Islet precursor cell (in vitro differentiated cells): ENCODE data around the gene SPDEF.

Experiments used
- DNase-seq: peaks from one replicate; pipeline ENCODE4 v3.0.0-alpha.2; 2018

The SPDEF gene

DNA sequence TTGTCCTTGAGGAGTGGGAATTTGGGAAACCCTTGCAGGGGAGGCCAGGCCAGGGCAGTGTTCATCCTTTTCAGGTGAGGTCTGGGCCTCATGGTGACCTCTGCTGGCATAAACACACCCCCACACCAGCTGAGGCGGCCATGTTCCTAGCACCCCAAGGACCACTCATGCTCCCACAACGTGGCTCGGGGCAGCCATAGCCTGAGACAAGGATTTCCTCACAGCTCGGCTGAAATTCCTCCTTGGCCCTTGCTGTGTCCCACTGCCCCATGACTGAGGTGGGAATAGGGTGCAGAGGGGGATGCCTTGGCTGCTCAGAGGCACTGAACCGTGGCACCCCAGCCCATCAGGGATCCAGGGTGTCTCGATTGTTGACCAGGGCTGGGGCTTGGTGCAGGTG lies 27.3 kb upstream of the SPDEF start:
- no peak for DNase-seq

DNA sequence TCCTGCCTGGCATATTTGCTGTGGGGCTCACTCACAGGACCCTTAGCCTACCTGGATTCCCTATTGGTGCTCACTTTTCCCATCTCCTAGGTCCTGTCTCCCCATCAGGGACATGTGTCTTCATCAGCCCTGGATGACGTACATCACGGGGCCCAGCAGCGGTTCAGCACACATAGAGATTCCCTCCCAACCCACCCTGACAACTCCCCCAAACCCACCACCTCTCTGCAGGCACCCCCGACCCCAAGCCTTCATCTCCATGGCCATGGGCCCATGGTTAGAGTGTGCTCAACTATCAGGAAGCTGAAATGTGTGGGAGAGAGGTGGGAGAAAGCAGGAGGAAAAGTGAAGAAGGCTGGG lies 25.4 kb upstream of the SPDEF start:
- DNase-seq: no peak

DNA sequence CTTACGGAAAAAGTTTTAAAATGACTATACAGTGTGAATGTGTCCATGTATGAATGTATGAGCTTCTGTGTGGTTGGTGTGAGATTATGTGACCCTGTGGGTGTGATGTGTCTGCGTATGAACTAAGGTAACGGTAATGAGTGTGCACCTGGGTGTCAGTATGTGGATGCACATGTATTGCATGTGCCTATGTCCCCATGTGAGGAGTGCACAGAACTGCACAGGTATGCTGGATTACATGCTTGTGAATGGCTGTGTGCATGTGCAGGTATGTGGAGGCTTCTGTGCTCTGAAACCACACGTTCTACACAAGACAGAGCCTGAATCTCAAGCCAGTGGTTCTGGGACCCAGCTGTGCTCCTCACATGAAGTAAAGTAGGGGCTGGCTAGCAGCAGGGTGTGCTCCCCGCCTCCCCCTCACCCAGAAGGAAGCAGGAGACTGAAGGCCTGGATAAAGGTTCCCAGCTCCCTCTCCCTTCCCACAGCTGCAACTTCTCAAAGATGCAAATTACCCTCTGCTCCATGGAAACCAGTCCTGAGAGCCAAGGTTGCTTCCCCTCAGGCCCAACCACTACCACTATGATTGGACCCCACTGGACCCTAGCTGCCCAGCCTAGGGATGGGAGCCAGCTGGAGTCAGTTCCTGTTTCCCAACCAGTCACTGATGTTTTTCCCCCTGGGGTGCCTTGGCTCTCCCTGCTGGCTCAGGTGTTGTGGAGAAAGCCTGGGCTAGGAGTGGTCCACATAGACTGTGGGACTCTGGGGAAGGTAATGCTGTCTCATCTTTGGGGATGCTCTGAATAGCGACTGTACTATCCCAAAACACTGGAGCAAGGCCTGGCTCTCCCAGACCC lies 24.8 kb upstream of the SPDEF start:
- DNase-seq: no peak

DNA sequence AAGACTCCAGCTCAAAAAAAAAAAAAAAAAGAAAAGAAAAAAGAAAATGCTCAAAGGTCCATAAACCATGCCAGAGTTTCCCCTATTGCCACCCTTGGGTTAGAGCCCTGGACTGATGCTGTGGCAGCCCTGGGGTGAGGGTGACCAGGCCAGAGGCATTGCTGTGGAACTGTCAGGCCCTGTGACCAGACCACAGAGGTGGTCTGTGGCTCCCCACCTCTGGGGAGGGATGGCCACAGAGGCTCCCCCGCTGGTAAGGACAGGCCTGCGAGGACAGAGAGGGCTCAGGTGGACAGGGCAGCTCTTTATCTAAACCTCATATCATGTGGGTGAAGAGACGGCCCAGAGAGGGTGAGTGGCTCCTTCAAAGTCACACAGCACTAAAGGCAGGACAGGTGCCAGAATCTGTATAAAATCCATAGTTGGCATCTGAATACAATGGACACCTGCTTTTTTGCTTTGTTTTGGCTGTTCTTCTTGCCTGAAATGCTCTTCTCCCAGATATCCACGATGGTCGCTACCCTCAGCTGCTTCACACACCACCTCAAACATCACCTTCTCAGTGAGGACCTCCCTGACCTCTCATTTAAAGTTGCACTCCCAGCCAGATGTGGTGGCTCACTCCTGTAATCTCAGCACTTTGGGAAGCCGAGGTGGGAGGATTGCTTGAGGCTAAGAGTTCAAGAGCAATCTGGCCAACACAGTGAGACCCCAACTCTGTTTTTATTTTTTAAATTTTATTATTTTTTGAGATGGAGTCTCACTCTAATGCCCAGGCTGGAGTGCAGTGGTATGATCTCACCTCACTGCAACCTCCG lies 22.5 kb upstream of the SPDEF start:
- DNase-seq: no peak

DNA sequence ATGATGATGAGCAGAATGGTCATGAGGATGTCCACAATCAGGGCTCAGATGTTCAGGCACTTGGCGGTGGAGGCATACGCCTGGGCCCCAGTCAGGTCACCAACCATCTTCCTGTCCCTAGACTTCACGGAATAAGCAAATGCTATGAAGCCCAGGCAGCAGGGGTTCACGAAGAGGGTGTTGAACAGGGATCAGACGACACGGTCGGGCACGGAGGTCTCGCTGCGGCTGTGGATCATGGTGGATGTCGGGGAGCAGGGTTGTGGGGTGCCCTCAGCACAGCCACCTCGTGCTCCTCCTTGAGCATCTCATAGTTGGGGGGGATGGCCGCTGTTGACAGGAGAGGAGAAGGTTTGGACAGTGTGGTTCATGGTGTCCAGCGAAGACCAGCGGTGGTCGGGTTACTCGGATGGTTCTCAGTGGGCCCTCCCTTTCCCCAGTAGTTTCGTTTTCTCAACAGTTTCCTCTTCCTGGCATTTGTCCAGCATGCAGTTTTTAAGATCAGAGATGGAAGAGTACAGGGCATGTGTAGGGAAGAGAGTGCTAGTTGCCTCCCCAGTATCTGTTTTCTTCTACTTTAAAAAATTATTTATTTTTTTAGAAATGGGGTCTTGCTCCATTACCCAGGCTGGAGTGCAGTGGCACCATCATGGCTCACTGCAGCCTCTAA lies 20.3 kb upstream of the SPDEF start:
- DNase-seq: no peak

DNA sequence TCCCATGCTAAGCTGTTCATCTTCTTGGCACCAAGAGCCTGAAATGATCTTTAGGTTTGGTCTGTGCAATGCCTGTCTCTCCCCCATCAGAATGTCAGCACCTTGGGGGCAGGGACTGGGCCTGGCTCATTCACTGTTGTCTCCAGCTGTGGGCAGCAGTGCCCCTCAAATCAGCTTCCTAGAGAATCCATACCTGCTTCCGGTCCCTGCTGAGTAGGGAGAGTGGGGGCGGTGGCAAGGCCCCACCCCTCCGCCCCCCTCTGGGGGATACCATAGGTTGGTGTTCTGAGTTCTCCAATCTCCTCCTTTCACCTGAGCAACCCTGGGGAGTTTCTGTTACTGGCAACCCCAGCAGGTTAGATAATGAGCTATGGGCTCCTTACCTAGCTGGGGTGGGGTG lies 19.2 kb upstream of the SPDEF start:
- DNase-seq: peak; percentile 45

DNA sequence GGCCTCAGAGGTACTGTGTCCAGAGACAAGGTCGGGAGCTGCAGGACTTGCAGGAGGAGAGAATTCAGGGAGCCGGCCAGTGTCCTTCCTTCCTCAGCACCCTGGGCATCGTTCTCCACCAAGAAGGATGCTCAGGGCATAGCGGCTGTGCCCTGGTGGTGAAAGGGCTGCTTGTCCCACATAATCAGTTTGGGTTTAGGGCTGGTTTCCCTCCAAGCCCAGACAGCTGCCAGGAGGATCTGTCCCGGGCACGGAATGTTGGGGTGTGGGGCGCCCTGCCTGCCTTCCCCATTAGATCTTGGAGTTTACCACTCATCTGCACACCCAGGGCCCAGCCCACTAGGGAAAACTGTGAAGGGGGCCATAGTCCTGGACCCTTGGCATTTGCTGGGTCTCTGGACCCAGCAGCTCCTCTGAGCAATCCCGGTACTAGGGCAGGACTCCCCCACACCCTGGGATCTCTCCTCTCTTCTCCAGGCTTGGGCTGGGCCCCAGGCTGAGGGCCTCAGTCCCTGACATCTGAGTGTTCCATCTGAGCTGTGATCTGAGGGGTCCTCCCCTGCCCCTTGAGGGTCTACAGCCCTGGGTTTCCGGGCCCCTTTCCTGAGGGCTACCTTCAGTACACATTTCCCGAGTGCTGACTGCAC lies 18.6 kb upstream of the SPDEF start:
- no peak for DNase-seq

DNA sequence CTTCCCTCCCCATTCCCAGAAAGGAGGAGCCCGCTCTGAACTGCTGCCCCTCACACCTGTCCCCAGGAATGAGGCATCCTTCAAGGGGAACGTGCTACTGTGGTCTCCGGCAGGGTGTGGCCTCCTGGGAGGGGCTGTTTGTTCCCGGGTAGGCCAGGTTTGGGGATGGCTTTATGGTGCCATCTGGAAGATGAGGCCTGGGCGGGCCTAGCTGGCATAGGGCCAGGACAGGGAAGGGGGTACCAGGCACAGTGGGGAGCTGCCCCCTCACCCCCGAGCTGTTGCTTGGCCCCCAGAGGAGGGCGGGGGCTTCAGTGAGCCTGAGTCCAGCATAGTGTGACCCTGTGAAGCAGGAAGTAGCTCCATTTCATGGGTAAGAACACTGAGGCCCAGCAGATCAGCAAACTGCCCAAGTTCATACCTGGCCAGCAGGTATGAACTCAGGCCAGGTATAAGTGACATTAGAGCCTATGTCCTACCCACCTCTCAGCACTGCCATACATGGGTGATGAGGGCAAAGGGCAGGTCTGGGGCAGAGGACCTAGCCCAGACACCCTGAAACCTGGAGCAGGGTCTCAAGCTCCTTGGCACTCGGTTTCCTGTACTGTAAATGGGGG lies 17.5 kb upstream of the SPDEF start:
- DNase-seq: no peak

DNA sequence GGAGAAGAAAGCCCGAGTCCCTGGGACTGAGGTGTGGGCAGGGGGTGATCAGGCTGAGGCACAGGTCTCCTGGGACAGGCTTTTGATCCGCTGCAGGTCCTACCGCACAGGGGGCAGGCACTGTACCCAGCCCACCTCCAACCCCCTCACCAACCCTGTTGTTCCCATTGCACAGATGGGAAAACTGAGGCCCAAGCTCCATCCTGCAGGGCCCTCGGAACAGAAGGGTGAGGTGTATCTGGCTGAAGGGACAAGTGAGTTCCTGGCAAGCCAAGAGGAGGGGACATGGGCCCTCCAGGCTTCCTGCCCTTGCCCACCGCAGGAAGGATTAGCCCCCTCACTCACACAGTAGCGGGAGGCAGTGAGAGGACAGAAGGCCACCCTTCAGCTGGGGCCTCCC lies 16.5 kb upstream of the SPDEF start:
- no peak for DNase-seq

DNA sequence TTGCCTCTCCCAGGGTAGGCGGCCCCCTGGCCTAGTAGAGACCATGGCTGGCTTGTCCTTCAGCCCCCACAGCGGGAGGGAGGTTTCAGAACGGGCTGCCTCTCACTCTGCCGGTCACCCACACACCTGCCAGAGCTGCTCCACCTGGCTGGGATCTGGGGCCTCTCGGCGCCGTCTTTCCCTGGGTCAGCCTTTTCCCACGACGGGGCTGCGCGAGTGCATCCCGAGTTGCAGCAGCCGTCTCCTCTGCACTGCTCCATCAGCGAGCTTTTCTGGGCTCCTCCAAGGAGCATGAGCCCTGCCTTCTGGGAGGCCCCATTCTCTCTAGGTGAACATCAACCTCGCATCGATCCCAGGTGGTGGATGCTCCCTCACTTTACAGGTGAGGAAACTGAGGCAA lies 15.9 kb upstream of the SPDEF start:
- no peak for DNase-seq

DNA sequence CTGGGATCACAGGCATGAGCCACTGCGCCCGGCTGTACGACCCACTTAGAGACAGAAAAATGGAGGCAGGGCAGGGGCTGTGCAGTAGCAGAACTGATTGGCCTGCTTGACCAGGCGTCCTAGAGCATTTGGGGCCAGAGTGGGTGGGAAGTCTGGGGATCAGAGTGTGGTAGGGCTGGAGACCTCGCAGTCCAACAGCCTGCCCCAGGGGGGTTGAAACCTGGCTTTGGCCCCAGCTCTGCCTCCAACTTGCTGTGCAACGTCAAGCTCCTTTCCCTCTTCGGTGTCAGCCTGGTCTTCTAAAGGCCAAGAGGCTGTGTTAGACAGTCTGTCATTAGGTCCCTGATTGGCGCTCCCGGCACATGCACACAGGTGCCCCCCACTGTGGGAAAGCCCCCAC lies 15.3 kb upstream of the SPDEF start:
- DNase-seq: no peak

DNA sequence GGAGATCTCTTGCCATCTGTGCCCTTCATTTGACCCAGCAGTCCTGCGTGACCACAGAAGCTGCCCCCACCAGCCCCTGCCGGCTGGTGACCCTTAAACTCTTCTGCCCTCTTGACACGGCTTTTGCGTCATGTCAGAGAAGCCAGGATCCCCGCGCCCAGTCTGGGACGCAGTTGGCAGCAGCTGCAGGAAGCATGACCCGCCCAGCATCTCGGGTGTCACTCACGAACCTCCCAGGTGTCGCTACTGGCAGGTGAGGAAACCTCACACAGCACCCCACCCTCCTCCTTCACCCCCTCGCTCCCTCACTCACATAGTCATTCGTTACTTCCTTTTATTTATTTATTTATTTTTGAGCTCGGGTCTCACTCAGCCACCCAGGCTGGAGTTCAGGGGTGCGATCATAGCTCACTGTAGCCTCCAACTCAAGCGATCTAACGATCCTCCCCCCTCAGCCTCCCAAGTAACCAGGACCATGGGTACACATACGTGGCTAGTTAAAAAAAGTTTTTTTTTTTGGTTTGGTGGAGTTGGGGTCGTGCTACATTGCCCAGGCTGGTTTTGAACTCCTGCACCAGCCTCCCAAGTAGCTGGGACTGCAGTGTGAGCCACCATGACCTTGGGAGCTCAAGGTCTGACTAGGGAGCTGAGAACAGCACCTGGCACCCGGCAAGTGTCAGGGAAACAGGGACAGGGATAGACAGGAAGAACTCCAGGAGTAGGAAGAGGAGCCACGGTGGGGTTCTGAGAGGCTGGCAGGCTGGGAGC lies 14.1 kb upstream of the SPDEF start:
- DNase-seq: no peak

DNA sequence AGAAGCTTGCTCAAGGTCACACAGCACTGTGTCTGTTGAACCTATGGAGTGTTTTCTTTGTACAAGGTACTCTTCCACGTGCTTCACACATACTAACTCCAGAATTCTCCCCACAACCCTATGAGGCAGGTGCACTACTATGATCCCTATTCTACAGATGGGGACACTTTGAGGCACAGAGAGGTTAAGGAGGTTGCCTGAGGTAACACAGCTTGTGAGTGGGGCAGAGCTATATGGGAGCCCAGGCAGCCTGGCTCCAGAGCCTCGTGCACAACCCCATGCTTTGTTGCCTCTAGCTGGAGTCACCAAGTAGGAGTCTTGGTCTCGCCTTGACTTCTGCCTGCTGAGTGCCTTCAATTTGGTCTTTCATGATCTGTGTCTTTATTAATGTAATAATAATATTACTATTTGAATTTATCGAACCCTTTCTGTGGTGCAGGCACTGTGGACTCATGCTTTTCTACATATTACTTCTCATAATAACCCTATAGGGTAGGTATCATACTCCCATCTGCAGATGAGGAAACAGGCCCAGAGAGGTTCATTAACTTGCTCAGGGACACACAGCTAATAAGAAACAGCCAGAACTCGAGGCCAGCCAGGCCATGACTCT lies 13.3 kb upstream of the SPDEF start:
- DNase-seq: no peak

DNA sequence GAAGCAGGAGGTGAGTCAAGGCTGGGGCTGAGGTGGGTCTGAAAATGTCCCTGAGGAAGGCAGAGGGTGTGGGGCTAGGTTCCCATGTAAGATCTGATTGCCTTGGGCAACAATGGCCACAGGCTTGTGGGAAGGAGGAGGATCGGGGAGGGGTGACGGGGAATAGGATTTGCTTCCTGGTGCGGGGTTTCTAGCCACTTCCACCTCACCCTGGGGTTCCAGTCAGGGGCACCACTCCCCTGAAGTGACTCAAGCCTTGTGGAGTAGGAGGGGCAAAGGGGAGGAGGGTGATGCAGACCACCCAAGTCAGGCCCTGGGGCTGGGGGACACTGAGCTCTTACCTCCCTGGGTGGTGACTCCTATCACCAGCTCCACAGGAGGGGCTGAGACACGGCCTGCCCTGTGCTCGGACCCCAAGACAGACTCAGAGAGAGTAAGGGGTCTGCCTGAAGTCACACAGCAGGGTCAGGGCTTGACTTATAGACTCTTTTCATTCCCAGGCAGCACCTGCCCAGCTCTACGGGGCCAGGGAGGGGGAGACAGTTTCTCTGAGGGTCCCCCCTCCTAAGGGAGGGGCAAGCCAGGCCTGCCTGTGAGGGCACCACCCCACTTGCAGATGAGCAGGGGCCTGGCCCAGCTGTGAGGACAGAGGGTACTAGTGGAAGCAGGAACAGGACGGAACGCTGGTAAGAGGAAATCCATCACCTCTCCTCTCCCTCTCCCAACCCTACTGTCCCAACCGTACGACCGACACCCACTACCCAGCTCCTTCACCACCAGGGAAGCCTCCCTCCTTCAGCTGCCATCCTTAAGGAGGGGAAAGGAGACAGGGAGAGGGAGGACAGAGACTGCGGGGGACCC lies 12.4 kb upstream of the SPDEF start:
- no peak for DNase-seq

DNA sequence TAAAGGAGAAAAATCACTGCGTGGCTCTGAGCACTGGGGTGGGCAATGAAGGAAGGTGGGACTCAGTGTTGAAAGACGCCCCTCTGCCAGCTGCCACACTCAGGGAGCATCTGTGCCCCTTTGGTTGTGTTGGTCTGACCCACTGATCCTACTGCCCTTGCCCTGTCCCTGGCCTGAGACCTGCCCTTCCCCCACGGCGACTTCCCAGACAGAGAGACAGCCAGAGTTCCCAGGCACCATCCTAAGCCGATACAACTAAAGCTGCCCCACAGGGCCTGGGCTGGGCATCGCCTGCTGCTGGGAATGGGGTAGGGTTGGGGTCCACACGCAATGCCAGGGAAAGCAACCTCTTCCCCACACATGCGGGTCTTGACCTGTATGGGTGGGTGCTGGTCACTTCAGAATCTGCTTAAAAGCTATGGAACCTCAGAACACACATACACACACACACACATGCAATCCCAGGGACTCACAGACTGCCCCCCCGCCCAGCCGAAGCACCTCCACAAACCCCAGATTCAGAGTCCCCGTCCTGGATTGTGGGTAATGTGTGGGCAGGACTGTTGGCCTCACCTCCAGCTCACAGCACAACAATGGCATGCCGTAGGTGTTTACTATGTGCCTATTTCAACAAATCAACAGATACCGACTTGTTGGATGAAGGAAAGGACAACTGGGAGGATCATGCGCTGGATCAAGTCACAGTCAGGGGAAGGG lies 10.9 kb upstream of the SPDEF start:
- no peak for DNase-seq

DNA sequence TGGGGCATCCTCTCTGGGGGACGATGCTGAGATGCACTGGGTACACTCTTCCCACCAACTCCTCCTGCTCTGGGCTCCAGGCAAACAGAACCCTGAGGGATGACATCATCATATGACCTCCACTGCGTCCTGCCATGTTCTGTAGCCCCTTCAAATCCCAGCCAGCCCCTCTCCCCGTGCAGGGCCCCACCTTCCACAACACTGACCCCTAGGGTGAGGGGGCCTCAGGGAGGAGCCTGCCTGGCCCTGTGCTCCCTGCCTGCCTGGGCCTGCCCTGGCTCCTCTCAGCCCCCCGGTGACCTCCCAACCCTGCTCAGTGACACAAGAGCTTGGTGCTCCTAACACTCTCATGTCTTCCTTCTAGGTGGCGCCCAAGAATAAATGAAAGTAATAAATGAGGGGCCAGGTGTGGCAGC lies 9.6 kb upstream of the SPDEF start:
- no peak for DNase-seq

DNA sequence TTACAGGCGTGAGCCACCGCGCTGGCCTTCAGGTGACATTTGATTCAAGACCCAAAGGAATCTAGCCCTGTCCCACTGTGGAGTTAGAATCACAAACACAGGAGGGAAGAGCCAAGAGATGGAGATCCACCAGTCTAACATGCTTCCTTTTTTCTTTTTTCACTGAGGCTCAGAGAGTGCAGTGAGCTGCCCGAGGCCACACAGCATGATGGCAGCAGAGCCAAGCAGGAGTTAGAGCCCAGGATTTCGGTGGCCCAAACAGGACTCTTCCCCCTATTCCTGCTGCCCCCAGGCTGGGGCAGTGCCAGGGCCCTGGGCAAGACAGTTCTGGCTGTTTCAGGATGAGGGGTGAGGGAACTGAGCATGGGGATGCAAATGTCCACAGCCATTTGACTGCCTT lies 8.1 kb upstream of the SPDEF start:
- DNase-seq: no peak

DNA sequence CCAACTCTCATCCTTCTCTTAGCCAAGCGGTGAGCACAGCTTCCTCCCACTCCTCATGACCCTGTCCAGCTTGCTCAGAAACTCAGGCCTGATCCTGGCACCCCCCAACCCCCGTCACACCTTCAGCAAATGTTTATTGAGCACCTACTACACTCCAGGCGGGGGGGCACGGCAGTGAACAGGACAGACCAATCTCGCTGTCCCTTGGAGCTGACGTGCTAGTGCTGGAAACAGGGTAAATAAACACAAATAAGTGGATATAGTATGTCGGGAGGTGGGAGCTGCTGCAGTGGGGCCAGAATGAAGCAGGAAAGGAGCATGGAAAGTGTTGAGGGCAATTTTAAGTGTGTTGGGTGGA lies 7.4 kb upstream of the SPDEF start:
- no peak for DNase-seq

DNA sequence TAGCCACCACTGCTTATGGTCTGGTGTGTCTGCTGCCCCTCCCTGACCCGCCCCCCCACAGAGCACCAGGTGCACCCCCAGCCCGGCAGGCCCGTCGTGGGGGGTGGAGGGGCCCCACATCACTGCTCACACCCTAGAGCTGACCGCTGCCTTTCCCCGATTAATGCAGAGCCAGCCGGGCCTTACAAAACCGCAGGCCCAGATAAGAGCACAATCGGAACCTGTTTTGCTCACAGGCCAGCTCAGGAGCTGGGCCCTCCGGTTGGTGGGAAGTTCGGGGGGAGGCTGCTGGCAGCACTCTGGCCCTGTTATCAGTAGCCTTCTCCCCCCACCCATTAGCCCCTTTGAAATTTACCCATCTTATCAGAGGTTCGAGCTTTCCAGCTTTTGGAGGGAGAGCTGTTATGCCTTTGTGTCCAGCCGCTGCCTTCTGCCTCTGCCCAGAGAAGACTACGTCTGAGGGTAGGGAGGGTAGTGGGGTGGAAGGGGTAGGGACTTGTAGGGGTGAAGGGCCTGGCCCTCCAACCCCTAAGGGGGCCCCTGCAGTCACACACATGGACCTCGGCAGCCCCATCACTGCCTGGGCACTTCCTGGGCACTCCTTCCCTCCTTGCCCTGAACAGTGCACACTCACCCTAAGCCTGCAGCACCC lies 6.9 kb upstream of the SPDEF start:
- DNase-seq: no peak
